MCF 10A (cell line): ENCODE measurements around the gene KRTAP12-1. TPM values are rescaled to one million over a fixed set of nuclear protein-coding genes. Genes with fewer than 3 reads are reported as not detected.

Experiments used
- BruUV-seq: library from RNA; stranded (reverse); fragments of 400-500 nt; replicated peaks from 2 replicates; lab custom pipeline; 2021; lab: Mats Ljungman, UMichigan
- CTCF ChIA-PET: fragments of 300-600 bp; sonication (Branson Sonifier 250); formaldehyde crosslinking; extraction: SDS; loops from one replicate; lab custom pipeline; 2021; ENCODE audit warnings: antibody characterized with exemption, inconsistent platforms; lab: Yijun Ruan, JAX
- POLR2A ChIA-PET: fragments of 300-600, 350-650 bp; sonication (Branson Sonifier 250); formaldehyde crosslinking; extraction: SDS; loops from one replicate; lab custom pipeline; 2020; ENCODE audit warnings: antibody characterized with exemption, inconsistent platforms; lab: Yijun Ruan, JAX
- DNase-seq: peaks from one replicate; pipeline ENCODE4 v3.0.0-alpha.2; 2018; ENCODE audit not compliant: unreplicated experiment
- H3K27ac Mint-ChIP-seq: one replicate; pipeline ENCODE4 v1.8.0; 2022; ENCODE audit warnings: mild to moderate bottlenecking, low read depth, mixed read lengths; ENCODE audit not compliant: unreplicated experiment
- H3K27me3 Mint-ChIP-seq: one replicate; pipeline ENCODE4 v1.8.0; 2022; ENCODE audit warnings: mixed read lengths; ENCODE audit not compliant: insufficient read depth, unreplicated experiment
- H3K36me3 Mint-ChIP-seq: one replicate; pipeline ENCODE4 v1.8.0; 2022; ENCODE audit warnings: mild to moderate bottlenecking, moderate library complexity, mixed read lengths; ENCODE audit not compliant: insufficient read depth, unreplicated experiment
- H3K4me1 Mint-ChIP-seq: one replicate; pipeline ENCODE4 v1.8.0; 2022; ENCODE audit warnings: mixed read lengths; ENCODE audit not compliant: insufficient read depth, unreplicated experiment
- H3K4me3 Mint-ChIP-seq: one replicate; pipeline ENCODE4 v1.8.0; 2022; ENCODE audit warnings: mild to moderate bottlenecking, moderate library complexity, mixed read lengths; ENCODE audit not compliant: unreplicated experiment
- H3K9me3 Mint-ChIP-seq: one replicate; pipeline ENCODE4 v1.8.0; 2022; ENCODE audit warnings: mixed read lengths; ENCODE audit not compliant: unreplicated experiment
- intact Hi-C: fragments of 100-400 bp; cut with micrococcal nuclease; formaldehyde crosslinking; loops from 2 replicates; pipeline ENCODE4 v1.14.1; 2022
- total RNA-seq: library from RNA; stranded (reverse); gene quantifications from 2 replicates; pipeline ENCODE4 v1.2.3, GENCODE V29; 2022
- TF ChIP-seq, protein P1 (sequence below): fragments of 200-600 bp; IDR thresholded peaks from one replicate; pipeline ENCODE4 v1.8.0; 2022; ENCODE audit warnings: antibody characterized with exemption, mild to moderate bottlenecking; ENCODE audit not compliant: unreplicated experiment

Gene KRTAP12-1
- total RNA-seq, 1 experiment from 2014 or later: not detected

DNA sequence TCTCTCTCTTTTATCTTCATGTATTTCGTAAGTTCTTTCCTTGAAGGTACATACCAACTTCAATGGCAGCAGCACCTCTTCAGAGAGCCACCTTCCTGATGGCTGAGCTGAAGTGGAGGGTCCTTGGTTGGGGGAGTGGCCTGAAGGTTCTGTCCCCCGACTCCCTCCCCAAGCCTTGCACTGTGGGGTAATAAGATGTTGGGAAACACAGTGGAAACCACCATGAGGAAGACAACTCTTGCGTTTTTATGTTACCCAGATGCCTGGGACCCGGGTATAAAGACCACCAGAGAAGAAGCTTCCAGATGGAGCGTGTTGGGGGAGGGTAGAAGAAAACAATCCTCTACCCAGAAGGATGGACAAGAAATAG, 23.4 kb downstream of the KRTAP12-1 start:
- intact Hi-C loops: no loop called here
- H3K36me3 Mint-ChIP-seq: no peaks in the 10 kb centered on the region
- no peak overlapping the region for H3K27ac Mint-ChIP-seq
- BruUV-seq: no TSS peak
- no peak for DNase-seq
- TF ChIP-seq, protein P1, sequence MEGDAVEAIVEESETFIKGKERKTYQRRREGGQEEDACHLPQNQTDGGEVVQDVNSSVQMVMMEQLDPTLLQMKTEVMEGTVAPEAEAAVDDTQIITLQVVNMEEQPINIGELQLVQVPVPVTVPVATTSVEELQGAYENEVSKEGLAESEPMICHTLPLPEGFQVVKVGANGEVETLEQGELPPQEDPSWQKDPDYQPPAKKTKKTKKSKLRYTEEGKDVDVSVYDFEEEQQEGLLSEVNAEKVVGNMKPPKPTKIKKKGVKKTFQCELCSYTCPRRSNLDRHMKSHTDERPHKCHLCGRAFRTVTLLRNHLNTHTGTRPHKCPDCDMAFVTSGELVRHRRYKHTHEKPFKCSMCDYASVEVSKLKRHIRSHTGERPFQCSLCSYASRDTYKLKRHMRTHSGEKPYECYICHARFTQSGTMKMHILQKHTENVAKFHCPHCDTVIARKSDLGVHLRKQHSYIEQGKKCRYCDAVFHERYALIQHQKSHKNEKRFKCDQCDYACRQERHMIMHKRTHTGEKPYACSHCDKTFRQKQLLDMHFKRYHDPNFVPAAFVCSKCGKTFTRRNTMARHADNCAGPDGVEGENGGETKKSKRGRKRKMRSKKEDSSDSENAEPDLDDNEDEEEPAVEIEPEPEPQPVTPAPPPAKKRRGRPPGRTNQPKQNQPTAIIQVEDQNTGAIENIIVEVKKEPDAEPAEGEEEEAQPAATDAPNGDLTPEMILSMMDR: no peak
- ChIA-PET CTCF (interaction anchor here (0.7 kb wide), 2 partner anchors 84 to 148 kb away, joined by 3 read pairs; no protein-coding TSS in a partner anchor), POLR2A (no interaction called here)
- H3K27me3 Mint-ChIP-seq: peaks cover 78% of the 10 kb centered on the region
- no peaks in the 10 kb centered on the region for H3K4me1 Mint-ChIP-seq
- no peak overlapping the region for H3K4me3 Mint-ChIP-seq
- H3K9me3 Mint-ChIP-seq: no peaks in the 10 kb centered on the region

DNA sequence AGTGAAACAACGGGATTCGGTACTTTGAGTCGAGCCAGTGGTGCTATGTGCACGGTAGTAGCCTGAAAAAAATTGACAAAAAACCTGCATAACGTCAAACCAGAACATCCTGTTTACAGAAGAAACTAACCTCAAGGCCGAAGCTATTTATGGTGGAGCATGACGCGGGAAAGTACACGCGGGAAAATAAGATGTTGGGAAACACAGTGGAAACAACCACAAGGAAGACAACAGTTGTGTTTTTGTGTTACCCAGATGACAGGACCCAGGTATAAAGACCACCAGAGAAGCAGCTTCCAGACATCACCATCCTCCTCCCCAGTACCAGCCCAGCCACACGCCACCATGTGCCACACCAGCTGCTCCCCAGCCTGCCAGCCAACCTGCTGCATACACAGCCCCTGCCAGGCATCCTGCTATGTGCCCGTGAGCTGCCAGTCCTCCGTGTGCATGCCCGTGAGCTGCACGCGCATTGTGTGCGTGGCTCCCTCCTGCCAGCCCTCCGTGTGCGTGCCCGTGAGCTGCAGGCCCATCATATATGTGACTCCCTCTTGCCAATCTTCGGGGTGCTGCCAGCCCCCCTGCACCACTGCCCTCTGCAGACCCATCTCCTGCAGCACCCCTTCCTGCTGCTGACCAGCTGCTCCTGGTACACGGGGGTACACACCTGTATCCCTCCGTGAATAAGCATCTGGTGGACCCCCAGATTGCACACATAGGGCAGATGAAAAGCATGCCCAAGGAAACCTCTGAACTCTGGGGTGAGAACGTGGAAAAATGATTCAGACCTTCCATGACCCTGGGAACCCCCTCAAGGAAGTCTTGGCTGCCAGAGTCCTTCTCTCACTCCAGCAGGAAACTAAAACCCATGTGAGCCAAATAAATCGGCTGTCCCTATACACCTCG, 24.1 kb downstream of the KRTAP12-1 start, which contains the start of gene KRTAP12-3:
KRTAP12-3 (plus strand) TSS at position 298 of the 906 bp plus-strand sequence; CDS start at position 346, 48 bp downstream.
- TF ChIP-seq, protein P1: no peak
- Mint-ChIP-seq H3K9me3 (no peaks in the 10 kb centered on the region), H3K27me3 (peaks cover 80% of the 10 kb centered on the region), H3K36me3 (no peaks in the 10 kb centered on the region), H3K27ac (no peak within 1 kb of the TSS), H3K4me1 (no peaks in the 10 kb centered on the region), H3K4me3 (no peak within 1 kb of the TSS)
- CTCF ChIA-PET: interaction anchor here (0.7 kb wide), 2 partner anchors 85 to 147 kb away, joined by 3 read pairs; no protein-coding TSS in a partner anchor
- POLR2A ChIA-PET: no interaction called here
- intact Hi-C loops: no loop called here
- no TSS peak for BruUV-seq
- no peak for DNase-seq

DNA sequence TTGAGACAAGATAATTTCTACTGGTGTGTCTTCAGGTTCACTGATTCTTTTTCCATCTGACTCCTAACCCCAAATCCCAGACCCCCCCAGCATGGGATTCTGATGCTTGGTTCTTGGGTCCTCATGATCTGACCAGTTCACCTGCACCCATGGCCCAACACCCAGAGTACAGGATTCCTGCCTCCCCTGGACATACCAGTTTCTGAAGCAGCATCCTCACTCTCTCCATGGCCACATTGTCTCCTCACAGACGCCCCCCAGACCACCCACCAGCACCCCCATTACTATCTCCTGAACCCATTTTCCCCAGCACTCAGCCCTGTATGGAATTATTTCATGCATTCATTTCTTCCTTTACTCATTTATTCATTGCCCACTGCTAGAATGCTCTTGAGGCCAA, 25.1 kb downstream of the KRTAP12-1 start:
- TF ChIP-seq, protein P1: no peak
- H3K4me1 Mint-ChIP-seq: no peaks in the 10 kb centered on the region

DNA sequence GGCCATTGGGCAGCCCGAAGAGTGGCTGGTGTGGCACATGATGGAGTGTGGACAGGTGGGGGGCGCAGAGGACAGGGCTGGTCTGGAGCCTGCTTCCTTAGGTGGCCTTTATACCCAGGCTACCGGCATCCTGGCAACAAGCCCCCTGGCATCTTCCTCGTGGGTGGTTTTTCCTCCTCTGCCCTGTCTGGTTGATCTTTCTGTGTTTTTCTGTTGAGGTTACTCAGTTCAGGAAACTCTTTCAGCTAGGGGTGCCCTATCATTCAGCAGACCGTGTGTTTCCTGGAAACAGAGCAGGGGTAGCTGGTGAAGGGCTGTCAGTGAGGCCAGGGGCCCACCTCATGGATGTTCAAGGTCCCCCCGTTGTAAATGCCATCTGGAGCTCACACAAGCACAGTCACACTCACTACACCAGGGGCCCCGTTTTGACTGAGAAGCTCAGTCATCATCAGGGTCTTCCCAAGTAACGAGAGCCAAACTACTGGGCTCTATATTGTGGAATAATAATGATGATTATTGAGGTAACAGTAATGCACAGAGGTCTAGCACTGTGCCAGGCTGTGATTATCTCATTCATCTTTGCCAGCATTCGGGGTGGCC, 27.3 kb downstream of the KRTAP12-1 start, which contains the start of gene KRTAP12-4:
KRTAP12-4 (minus strand) TSS at position 84 of the 600 bp plus-strand sequence; CDS start at position 39, 45 bp downstream.
- Mint-ChIP-seq H3K36me3 (no peaks in the 10 kb centered on the region), H3K27me3 (peaks cover 53% of the 10 kb centered on the region), H3K9me3 (no peaks in the 10 kb centered on the region), H3K4me3 (no peak within 1 kb of the TSS), H3K4me1 (no peaks in the 10 kb centered on the region), H3K27ac (no peak within 1 kb of the TSS)
- ChIA-PET POLR2A (no interaction called here), CTCF (interaction anchor here (0.5 kb wide), 1 partner anchor 31 kb away, joined by 4 read pairs; no protein-coding TSS in a partner anchor)
- DNase-seq: no peak
- TF ChIP-seq, protein P1: no peak
- intact Hi-C loops: no loop called here
- BruUV-seq: no TSS peak

More for the DNA sequence above, 25.1 kb downstream of the KRTAP12-1 start:
- H3K9me3 Mint-ChIP-seq: no peaks in the 10 kb centered on the region
- BruUV-seq: no TSS peak
- intact Hi-C loops: no loop called here
- DNase-seq: no peak
- ChIA-PET CTCF (no interaction called here), POLR2A (no interaction called here)
- peaks cover 70% of the 10 kb centered on the region for H3K27me3 Mint-ChIP-seq
- H3K4me3 Mint-ChIP-seq: no peak overlapping the region
- no peaks in the 10 kb centered on the region for H3K36me3 Mint-ChIP-seq
- no peak overlapping the region for H3K27ac Mint-ChIP-seq
